Stimulated activated CD8-positive, alpha-beta memory T cell treated with anti-CD3 and anti-CD28 coated beads, Interleukin-2, amount 100 ng/mL, for 1 hour (primary cell): ENCODE results near the gene CDK5RAP2.

Experiments used
- DNase-seq, 2 donors: peaks; one replicate each; pipeline ENCODE4 v3.0.0-alpha.2; 2020; ENCODE audit warnings: low read depth in 2 of 2

The CDK5RAP2 gene

GRCh38 chr9:120383999-120384924 lies 195.7 kb downstream of the CDK5RAP2 start:
- no peak for DNase-seq

GRCh38 chr9:120383611-120383998 lies 196.4 kb downstream of the CDK5RAP2 start:
- no peak for DNase-seq

GRCh38 chr9:120382453-120382852 lies 197.5 kb downstream of the CDK5RAP2 start:
- DNase-seq: no peak

GRCh38 chr9:120381839-120382238 lies 198.1 kb downstream of the CDK5RAP2 start:
- no peak for DNase-seq

GRCh38 chr9:120379611-120380010 lies 200.4 kb downstream of the CDK5RAP2 start:
- DNase-seq: no peak

GRCh38 chr9:120378680-120379079 lies 201.3 kb downstream of the CDK5RAP2 start:
- DNase-seq: no peak

- DNase-seq: no peak
Measured at GRCh38 chr9:120377268-120378159, 202.5 kb downstream of the CDK5RAP2 start.

GRCh38 chr9:120376101-120376500 lies 203.9 kb downstream of the CDK5RAP2 start:
- DNase-seq: no peak

- no peak for DNase-seq
Measured at GRCh38 chr9:120375316-120375715, 204.7 kb downstream of the CDK5RAP2 start.

GRCh38 chr9:120374817-120375216 lies 205.2 kb downstream of the CDK5RAP2 start:
- no peak for DNase-seq

- no peak for DNase-seq
Measured at GRCh38 chr9:120374239-120374638, 205.7 kb downstream of the CDK5RAP2 start.

GRCh38 chr9:120372040-120372439 lies 207.9 kb downstream of the CDK5RAP2 start:
- DNase-seq: no peak

- DNase-seq: no peak
Measured at GRCh38 chr9:120369608-120370220, 210.3 kb downstream of the CDK5RAP2 start.

- no peak for DNase-seq
Measured at GRCh38 chr9:120368799-120369198, 211.2 kb downstream of the CDK5RAP2 start.

- no peak for DNase-seq
Measured at GRCh38 chr9:120366644-120367019, 213.3 kb downstream of the CDK5RAP2 start.

GRCh38 chr9:120365386-120365785 lies 214.6 kb downstream of the CDK5RAP2 start:
- no peak for DNase-seq

- no peak for DNase-seq
Measured at GRCh38 chr9:120363697-120364096, 216.3 kb downstream of the CDK5RAP2 start.

GRCh38 chr9:120362446-120362845 lies 217.5 kb downstream of the CDK5RAP2 start:
- no peak for DNase-seq

- DNase-seq: no peak
Measured at GRCh38 chr9:120361551-120361950, 218.4 kb downstream of the CDK5RAP2 start.

- DNase-seq: no peak
Measured at GRCh38 chr9:120360510-120360909, 219.5 kb downstream of the CDK5RAP2 start.

GRCh38 chr9:120360046-120360445 lies 219.9 kb downstream of the CDK5RAP2 start:
- no peak for DNase-seq

GRCh38 chr9:120358877-120359276 lies 221.1 kb downstream of the CDK5RAP2 start:
- no peak for DNase-seq
